ENCODE results near the gene CST2. TPM values are rescaled to one million over a fixed set of nuclear protein-coding genes. Genes with fewer than 3 reads are reported as not detected.
A peak's percentile ranks its signal among the peaks of the same experiment; 100 is the strongest.
"Not testable (repeated sequence)": the region's sequence is repeated elsewhere in the genome, so short reads cannot be mapped to it uniquely, and the experiment has no call there.

CST2 gene
- total RNA-seq, 2 experiments from 2014 or later, result not detected

DNA sequence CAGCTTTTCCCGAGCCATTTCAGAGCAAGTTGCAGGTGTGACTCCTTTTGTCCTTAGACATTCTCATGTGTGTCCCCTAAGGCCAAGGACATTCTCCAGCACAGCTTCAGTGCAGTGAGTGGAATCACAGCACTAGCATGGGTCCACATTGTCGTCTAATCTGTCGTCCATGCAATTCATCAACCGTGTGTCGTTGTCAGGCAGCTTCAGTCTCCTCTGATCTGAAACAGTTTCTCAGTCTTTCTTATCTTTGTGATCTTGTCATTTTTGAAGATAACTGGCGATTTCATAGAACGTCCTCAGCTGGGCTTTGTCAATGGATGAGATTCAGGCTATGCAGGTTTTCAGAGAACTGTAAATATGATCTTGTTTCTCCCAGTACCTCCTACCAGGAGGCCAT, 31.7 kb downstream of the CST2 start:
- CTCF ChIA-PET, result interaction anchor here (0.6 kb wide), 1 partner anchor 393 kb away, joined by 3 read pairs; no protein-coding TSS in a partner anchor
- peaks cover 17% of the 10 kb centered on the region for H3K27me3 Mint-ChIP-seq (ENCODE audit: low read depth)
- intact Hi-C loops (cut with micrococcal nuclease), result no loop called here
- no peaks in the 10 kb centered on the region for H3K36me3 Mint-ChIP-seq (ENCODE audit: low read depth)
- no peak overlapping the region for H3K27ac Mint-ChIP-seq
- no peaks in the 10 kb centered on the region for H3K4me1 Mint-ChIP-seq (ENCODE audit: low read depth)
- no peak overlapping the region for H3K4me3 Mint-ChIP-seq
- H3K9me3 Mint-ChIP-seq, result no peaks in the 10 kb centered on the region
- no peak for DNase-seq

GRCh38 chr20:23794065-23794464, 32.5 kb downstream of the CST2 start:
- Mint-ChIP-seq H3K4me3 (no peak overlapping the region), H3K9me3 (no peaks in the 10 kb centered on the region), H3K36me3 (ENCODE audit: low read depth) (no peaks in the 10 kb centered on the region), H3K4me1 (ENCODE audit: low read depth) (no peaks in the 10 kb centered on the region), H3K27ac (no peak overlapping the region), H3K27me3 (ENCODE audit: low read depth) (peaks cover 24% of the 10 kb centered on the region)
- CTCF ChIA-PET, result no interaction called here
- no peak for DNase-seq
- intact Hi-C loops (cut with micrococcal nuclease), result no loop called here

- no peak overlapping the region for H3K27ac Mint-ChIP-seq
- CTCF ChIA-PET, result no interaction called here
- H3K36me3 Mint-ChIP-seq (ENCODE audit: low read depth), result no peaks in the 10 kb centered on the region
- H3K4me3 Mint-ChIP-seq, result no peak overlapping the region
- intact Hi-C loops (cut with micrococcal nuclease), result no loop called here
- H3K27me3 Mint-ChIP-seq (ENCODE audit: low read depth), result peaks cover 4% of the 10 kb centered on the region
- no peaks in the 10 kb centered on the region for H3K4me1 Mint-ChIP-seq (ENCODE audit: low read depth)
- no peaks in the 10 kb centered on the region for H3K9me3 Mint-ChIP-seq
- no peak for DNase-seq
Measured at GRCh38 chr20:23783447-23783846, 43.1 kb downstream of the CST2 start.

DNA sequence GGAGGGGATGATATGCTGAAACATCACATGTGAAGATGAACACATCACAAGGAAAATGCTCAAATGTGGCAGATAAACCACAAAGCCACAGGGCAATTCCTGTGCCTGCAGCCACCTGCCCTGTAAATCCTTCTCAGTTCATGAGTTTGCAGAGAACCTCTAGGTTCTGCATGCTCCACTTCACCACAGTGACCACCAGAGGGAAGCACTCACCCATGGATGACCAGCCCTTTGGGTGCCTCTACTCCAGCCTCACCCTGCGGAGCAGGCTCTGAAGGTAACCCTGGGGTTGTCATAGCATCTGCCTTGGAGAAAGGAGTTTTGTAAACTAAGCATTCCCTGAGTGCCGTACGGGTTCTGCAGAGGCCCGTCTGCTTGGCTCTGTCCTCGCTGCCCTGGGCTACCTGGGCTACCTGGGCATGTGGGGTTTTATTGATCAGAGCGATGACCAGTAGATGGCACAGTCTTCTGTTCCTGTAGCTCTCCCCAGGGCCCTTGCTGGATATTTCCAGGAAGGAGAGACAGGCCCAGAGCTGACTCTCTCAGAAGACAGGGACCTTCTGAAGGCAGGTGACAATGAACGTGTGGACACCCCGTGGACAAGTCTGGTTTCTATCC, 44.1 kb downstream of the CST2 start:
- DNase-seq, result peak; percentile 50
- CTCF ChIA-PET, result interaction anchor here (1.2 kb wide), 1 partner anchor 9 kb away, joined by 3 read pairs; no protein-coding TSS in a partner anchor
- Mint-ChIP-seq H3K4me3 (no peak overlapping the region), H3K9me3 (no peaks in the 10 kb centered on the region), H3K27ac (no peak overlapping the region), H3K4me1 (ENCODE audit: low read depth) (no peaks in the 10 kb centered on the region), H3K27me3 (ENCODE audit: low read depth) (peaks cover 3% of the 10 kb centered on the region), H3K36me3 (ENCODE audit: low read depth) (no peaks in the 10 kb centered on the region)
- intact Hi-C loops (cut with micrococcal nuclease), result no loop called here

- intact Hi-C loops (cut with micrococcal nuclease); H3K4me3 Mint-ChIP-seq; H3K36me3 Mint-ChIP-seq (ENCODE audit: low read depth); DNase-seq; H3K4me1 Mint-ChIP-seq (ENCODE audit: low read depth); H3K9me3 Mint-ChIP-seq; H3K27ac Mint-ChIP-seq; CTCF ChIA-PET: not testable (repeated sequence)
- H3K27me3 Mint-ChIP-seq (ENCODE audit: low read depth), result peaks cover 13% of the 10 kb centered on the region
Measured at GRCh38 chr20:23778676-23779075, 47.9 kb downstream of the CST2 start.

DNA sequence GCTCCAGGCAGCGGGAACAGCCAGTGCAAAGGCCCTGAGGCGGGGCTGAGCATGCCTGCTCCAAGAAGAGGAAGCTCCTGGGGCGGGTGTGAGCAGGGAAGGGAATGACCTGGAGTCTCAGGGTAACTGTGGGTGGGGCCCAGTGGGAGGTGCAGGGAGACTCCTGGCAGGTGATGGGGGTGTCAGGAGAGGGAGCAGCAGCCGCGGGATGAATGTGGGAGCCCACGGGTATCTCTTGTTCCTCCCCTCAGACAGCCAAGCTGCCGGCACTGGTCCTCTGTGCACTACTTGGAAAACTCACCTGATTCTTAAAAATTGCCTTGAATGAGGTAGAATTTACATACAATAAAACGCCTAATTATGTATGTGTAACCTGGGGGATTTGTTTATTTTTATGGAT, 49.1 kb downstream of the CST2 start:
- H3K27me3 Mint-ChIP-seq (ENCODE audit: low read depth), result peaks cover 16% of the 10 kb centered on the region
- H3K4me3 Mint-ChIP-seq; intact Hi-C loops (cut with micrococcal nuclease); H3K36me3 Mint-ChIP-seq (ENCODE audit: low read depth); CTCF ChIA-PET; H3K9me3 Mint-ChIP-seq; H3K27ac Mint-ChIP-seq; DNase-seq; H3K4me1 Mint-ChIP-seq (ENCODE audit: low read depth): not testable (repeated sequence)

DNA sequence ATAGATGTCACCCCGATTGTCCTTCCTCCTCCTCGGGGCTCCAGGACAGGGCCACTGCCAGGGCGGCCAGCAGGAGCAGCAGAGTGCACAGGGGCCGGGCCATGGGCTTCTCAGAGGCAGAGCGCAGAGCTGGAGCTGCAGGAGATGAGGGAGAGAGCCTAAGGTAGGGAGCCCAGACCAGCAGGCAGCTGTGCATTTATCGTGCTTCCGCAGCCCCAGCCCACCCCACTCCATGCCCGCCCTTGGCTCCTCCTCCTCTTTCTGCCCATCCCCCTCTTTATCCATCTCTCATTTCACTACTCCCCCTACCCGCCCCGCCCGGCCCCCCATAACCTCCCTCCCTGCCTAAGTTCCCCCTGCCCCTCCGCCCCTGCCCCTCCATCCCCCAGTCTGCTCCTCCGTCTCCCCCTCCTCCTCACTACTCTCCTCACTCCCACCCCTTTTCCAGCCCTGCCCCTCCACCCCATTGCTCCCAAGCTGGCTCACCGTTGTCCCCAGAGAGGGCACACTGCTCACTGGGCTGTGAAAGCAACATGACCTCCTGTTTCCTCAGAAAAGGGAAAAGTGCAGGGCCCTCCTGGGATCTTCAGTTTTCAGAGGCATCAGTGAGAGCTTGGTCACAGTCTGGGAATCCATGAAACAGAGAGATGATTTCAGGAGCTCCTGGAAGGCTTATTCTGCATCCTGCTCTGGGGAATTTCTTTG, 50.3 kb downstream of the CST2 start:
- DNase-seq, result no peak
- Mint-ChIP-seq H3K27me3 (ENCODE audit: low read depth) (peaks cover 16% of the 10 kb centered on the region), H3K36me3 (ENCODE audit: low read depth) (no peaks in the 10 kb centered on the region), H3K27ac (no peak overlapping the region), H3K4me3 (no peak overlapping the region), H3K9me3 (no peaks in the 10 kb centered on the region), H3K4me1 (ENCODE audit: low read depth) (no peaks in the 10 kb centered on the region)
- intact Hi-C loops (cut with micrococcal nuclease), result no loop called here
- CTCF ChIA-PET, result no interaction called here

DNA sequence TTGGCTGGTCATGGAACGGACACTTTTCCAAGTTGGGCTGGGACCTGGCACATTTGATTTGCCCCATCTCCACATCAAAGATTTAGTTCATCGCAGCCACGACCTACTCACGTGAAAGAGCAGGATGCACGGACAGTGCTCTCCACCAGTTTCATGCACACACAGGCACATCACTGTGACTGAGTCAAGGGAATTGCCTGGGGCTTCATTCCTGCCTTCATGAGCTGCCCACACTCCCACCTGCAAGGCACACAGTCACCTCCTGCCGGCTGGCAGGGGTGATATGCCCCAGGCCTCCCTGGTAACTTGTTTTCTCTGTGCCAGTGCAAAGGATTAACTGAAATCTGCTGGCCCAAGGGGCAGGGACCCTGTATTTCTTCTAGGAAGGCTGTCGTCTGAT, 52.4 kb downstream of the CST2 start:
- no peak overlapping the region for H3K4me3 Mint-ChIP-seq

More for the DNA sequence above, 52.4 kb downstream of the CST2 start:
- CTCF ChIA-PET, result no interaction called here
- H3K27ac Mint-ChIP-seq, result no peak overlapping the region
- H3K36me3 Mint-ChIP-seq (ENCODE audit: low read depth), result no peaks in the 10 kb centered on the region
- intact Hi-C loops (cut with micrococcal nuclease), result no loop called here
- H3K27me3 Mint-ChIP-seq (ENCODE audit: low read depth), result peaks cover 16% of the 10 kb centered on the region
- no peaks in the 10 kb centered on the region for H3K9me3 Mint-ChIP-seq
- DNase-seq, result no peak
- H3K4me1 Mint-ChIP-seq (ENCODE audit: low read depth), result no peaks in the 10 kb centered on the region

Other genes starting within 250 kb of the CST2 start
- not detected for gene CST9, start 220.8 kb downstream of the CST2 start, total RNA-seq
- gene CST3, start 188.8 kb downstream of the CST2 start, total RNA-seq, result under 1 TPM in 1 of 2 experiments, not detected in 1; 0.35 TPM
- gene CST4, start 137.7 kb downstream of the CST2 start, total RNA-seq, result not detected
- gene CST1, start 75.8 kb downstream of the CST2 start, total RNA-seq, result not detected
- not detected for gene CST5, start 53.0 kb upstream of the CST2 start, total RNA-seq
- gene GGTLC1, start 162.1 kb upstream of the CST2 start, total RNA-seq, result not detected